BE2C (cell line): ENCODE results near the gene DOCK2.

Source experiments
- DNase-seq: peaks from one replicate; pipeline ENCODE4 v3.0.0-alpha.2; 2020
- H3K27me3 ChIP-seq: fragments of 250-450 bp; sonication (Bioruptor Pico); 2 replicates; pipeline ENCODE4 v1.5.1; 2020; ENCODE audit warnings: mild to moderate bottlenecking
- H3K36me3 ChIP-seq: fragments of 250-450 bp; sonication (Bioruptor Pico); 2 replicates; pipeline ENCODE4 v1.5.1; 2020; ENCODE audit warnings: mild to moderate bottlenecking
- H3K4me1 ChIP-seq: fragments of 250-450 bp; sonication (Bioruptor Pico); 2 replicates; pipeline ENCODE4 v1.5.1; 2020
- H3K4me3 ChIP-seq: 2 replicates; pipeline ENCODE4 v1.5.1; 2011; ENCODE audit warnings: low read depth, low read length
- H3K9me3 ChIP-seq: fragments of 250-450 bp; sonication (Bioruptor Pico); 2 replicates; pipeline ENCODE4 v1.5.1; 2020
- TF ChIP-seq, protein P1 (sequence below): IDR thresholded peaks from 2 replicates; pipeline ENCODE4 v1.5.1; 2012; ENCODE audit warnings: mild to moderate bottlenecking, low read depth, low read length

DOCK2 gene

DNA sequence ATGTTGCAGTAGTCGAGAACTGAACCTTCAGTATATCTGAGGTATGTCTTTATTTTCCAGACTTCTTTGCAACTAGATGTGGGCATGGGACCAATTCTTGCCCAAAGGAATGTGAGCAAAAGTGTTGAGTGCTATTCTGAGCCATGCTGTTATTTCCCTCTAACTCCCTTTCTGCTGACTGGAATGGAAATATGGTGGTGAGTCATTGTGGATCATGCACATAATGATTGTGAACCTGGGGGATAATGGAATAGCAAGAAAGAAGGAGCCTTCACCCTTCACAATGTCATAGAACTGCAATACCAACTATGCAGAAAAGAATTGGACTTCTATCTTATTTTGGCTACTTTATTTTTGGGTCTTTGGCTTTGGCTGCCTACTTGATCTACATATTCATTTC is 10.3 kb upstream of the DOCK2 start:
- H3K27me3 ChIP-seq = no peaks in the 10 kb centered on the region
- no peaks in the 10 kb centered on the region for H3K4me1 ChIP-seq
- DNase-seq = no peak
- no peaks in the 10 kb centered on the region for H3K36me3 ChIP-seq
- no peaks in the 10 kb centered on the region for H3K9me3 ChIP-seq
- TF ChIP-seq, protein P1, sequence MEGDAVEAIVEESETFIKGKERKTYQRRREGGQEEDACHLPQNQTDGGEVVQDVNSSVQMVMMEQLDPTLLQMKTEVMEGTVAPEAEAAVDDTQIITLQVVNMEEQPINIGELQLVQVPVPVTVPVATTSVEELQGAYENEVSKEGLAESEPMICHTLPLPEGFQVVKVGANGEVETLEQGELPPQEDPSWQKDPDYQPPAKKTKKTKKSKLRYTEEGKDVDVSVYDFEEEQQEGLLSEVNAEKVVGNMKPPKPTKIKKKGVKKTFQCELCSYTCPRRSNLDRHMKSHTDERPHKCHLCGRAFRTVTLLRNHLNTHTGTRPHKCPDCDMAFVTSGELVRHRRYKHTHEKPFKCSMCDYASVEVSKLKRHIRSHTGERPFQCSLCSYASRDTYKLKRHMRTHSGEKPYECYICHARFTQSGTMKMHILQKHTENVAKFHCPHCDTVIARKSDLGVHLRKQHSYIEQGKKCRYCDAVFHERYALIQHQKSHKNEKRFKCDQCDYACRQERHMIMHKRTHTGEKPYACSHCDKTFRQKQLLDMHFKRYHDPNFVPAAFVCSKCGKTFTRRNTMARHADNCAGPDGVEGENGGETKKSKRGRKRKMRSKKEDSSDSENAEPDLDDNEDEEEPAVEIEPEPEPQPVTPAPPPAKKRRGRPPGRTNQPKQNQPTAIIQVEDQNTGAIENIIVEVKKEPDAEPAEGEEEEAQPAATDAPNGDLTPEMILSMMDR = no peak
- no peak overlapping the region for H3K4me3 ChIP-seq

DNA sequence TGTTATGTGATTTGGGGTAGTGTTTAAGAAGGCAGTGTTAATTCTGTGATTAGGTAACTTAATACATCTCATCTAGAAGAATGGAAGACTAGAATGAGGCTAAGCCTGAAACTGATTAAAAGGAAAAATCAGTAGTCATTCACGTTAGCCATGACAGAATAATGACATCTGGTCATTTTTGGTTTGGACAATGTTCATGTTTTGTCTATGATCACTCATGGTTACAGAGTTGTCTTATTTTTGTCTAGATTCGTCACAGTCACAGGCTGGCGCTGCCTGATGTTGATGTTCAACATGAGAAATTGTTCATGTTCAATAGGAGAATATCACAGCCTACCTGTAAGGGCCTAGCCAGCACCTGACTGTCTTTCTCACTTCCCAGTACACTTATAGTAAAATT is 9.5 kb upstream of the DOCK2 start:
- no peak overlapping the region for H3K4me3 ChIP-seq
- H3K27me3 ChIP-seq = no peaks in the 10 kb centered on the region
- no peaks in the 10 kb centered on the region for H3K4me1 ChIP-seq
- H3K9me3 ChIP-seq = no peaks in the 10 kb centered on the region
- TF ChIP-seq, protein P1 = no peak
- no peaks in the 10 kb centered on the region for H3K36me3 ChIP-seq
- no peak for DNase-seq

GRCh38 chr5:169628892-169629291 is 8.2 kb upstream of the DOCK2 start:
- no peaks in the 10 kb centered on the region for H3K36me3 ChIP-seq
- no peak for DNase-seq
- no peaks in the 10 kb centered on the region for H3K27me3 ChIP-seq
- no peaks in the 10 kb centered on the region for H3K9me3 ChIP-seq
- H3K4me1 ChIP-seq = no peaks in the 10 kb centered on the region
- no peak overlapping the region for H3K4me3 ChIP-seq
- TF ChIP-seq, protein P1 = no peak

- Histone ChIP-seq H3K36me3 (no peaks in the 10 kb centered on the region), H3K27me3 (no peaks in the 10 kb centered on the region), H3K4me1 (no peaks in the 10 kb centered on the region), H3K4me3 (no peak overlapping the region), H3K9me3 (no peaks in the 10 kb centered on the region)
- DNase-seq = no peak
- TF ChIP-seq, protein P1 = no peak
These were observed 7.1 kb upstream of the DOCK2 start for GRCh38 chr5:169629847-169630548.

- Histone ChIP-seq H3K9me3 (no peaks in the 10 kb centered on the region), H3K36me3 (no peaks in the 10 kb centered on the region), H3K4me3 (no peak overlapping the region), H3K4me1 (no peaks in the 10 kb centered on the region), H3K27me3 (no peaks in the 10 kb centered on the region)
- DNase-seq = no peak
- TF ChIP-seq, protein P1 = no peak
These were observed 5.7 kb upstream of the DOCK2 start for GRCh38 chr5:169631360-169631759.

GRCh38 chr5:169632946-169633345 is 4.1 kb upstream of the DOCK2 start:
- no peaks in the 10 kb centered on the region for H3K4me1 ChIP-seq
- H3K36me3 ChIP-seq = no peaks in the 10 kb centered on the region
- H3K9me3 ChIP-seq = no peaks in the 10 kb centered on the region
- TF ChIP-seq, protein P1 = no peak
- DNase-seq = no peak
- no peak overlapping the region for H3K4me3 ChIP-seq
- H3K27me3 ChIP-seq = no peaks in the 10 kb centered on the region
